Pancreas (tissue), 10 donors: ENCODE results near the gene ASB6. TPM values are rescaled to one million over a fixed set of nuclear protein-coding genes. Genes with fewer than 3 reads are reported as not detected.

ENCODE experiments used
- ATAC-seq, 4 donors: fragments of 200-7000 bp; cut with Tn5 transposase; one replicate each; pipeline versions ENCODE4 v1.8.0 to v1.9.1; 2020; ENCODE audit warnings: mild to moderate bottlenecking in 4 of 4, moderate library complexity in 4 of 4
- DNase-seq, 6 donors: peaks; one replicate each; pipeline ENCODE4 v3.0.0-alpha.2; 2020
- FAIRE-seq: peaks from 2 replicates; lab custom pipeline; 2012; peaks lifted over from hg19 to GRCh38; lab: Jason Lieb, UNC
- H3K27ac ChIP-seq, 4 donors: fragments of 200-600 bp; sonication (generic); 1 replicate in 3 of 4; 2 replicates in 1 of 4; pipeline versions ENCODE4 v1.5.0 to v1.8.0; 2020
- H3K27me3 ChIP-seq, 4 donors: fragments of 200-600 bp; one replicate each; pipeline ENCODE4 v1.8.0; 2021
- H3K36me3 ChIP-seq, 3 donors: fragments of 200-600 bp; sonication (generic) in 1 of 3; one replicate each; pipeline versions ENCODE4 v1.5.0 to v1.8.0; 2020 to 2021
- H3K4me1 ChIP-seq, 3 donors: fragments of 200-600 bp; one replicate each; pipeline ENCODE4 v1.8.0; 2021
- H3K4me3 ChIP-seq, 4 donors: fragments of 200-600 bp; sonication (generic) in 2 of 4; one replicate each; pipeline versions ENCODE4 v1.5.0 to v1.8.0; 2020 to 2021
- H3K9me3 ChIP-seq, 4 donors: fragments of 200-600 bp; one replicate each; pipeline ENCODE4 v1.8.0; 2021
- WGBS, 2 donors: extraction: QIAGEN DNeasy Blood & Tissue Kit; methylation state at CpG; one replicate each; pipeline ENCODE4 v1.1.7; 2013; 5-methylcytosine and 5-hydroxymethylcytosine counted together
- intact Hi-C, 3 donors: fragments of 100-400 bp; cut with DNase I; formaldehyde crosslinking; loops; one replicate each; pipeline versions ENCODE4 v1.11.1 to v1.14.2; 2022
- polyA plus RNA-seq, 2 donors: library from polyadenylated mRNA; stranded (reverse); fragments of 200-250 nt; gene quantifications; one replicate each; pipeline ENCODE4 v1.2.3, GENCODE V29; 2013
- total RNA-seq, 6 donors: library from RNA; stranded (reverse); fragmentation: NEBNext Ultra II Directional in 4 of 6; extraction: Animal tissue kit (Norgen Biotek cat#: 25700) in 4 of 6; gene quantifications; one replicate each; pipeline versions ENCODE4 v1.2.1 to v1.2.4, GENCODE V29; 2021 to 2023
- TF ChIP-seq, protein P1 (sequence below), 4 donors: fragments of 200-600 bp; sonication (generic) in 3 of 4; IDR thresholded peaks; one replicate each; pipeline versions ENCODE4 v1.5.0 to v1.8.0; 2021; ENCODE audit warnings: antibody characterized with exemption in 4 of 4
- donor health status: healthy with polysubstance abuse.
- donor health status: DM: no; HTN: no; CAD: no; lungs with moderate emphysema.
- donor health status: DM: no; HTN: no; CAD: no.
- donor health status: control.
- donor health status: control.
- donor health status: Bipolar disorder and iron deficiency.
- donor health status: DM: yes; HTN: yes; CAD: no.
- donor health status: DM: no; HTN: no; CAD: no.
- donor health status: DM: no; HTN: no; CAD: no.
- donor health status: DM: yes; HTN: yes; CAD: no.

ASB6 gene
- total and polyA plus RNA-seq, 8 donors = 6.3 to 23.7 (median 9.0) TPM

DNA sequence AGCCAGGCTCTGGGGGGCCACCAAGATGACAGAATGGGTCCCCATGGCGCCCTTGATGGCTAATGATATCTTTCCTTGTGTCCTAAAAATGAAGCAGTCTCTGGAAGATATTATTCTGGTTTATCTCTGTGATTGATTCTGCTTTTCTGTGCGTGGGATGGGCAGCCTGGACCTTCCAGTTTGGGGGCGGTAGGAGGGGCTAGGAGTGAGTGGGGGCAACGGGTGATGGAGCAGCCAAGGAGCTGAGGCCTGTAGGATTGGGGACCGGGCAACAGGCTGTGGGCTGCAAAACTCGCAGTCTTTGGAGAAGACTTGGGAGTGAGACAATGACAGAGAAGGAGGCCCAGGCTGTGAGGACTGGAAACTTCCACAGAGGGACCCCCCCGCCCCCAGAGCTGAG lies 32.3 kb upstream of the ASB6 start:
- H3K36me3 ChIP-seq = no peaks in the 10 kb centered on the region
- intact Hi-C loops = no loop called here
- H3K27ac ChIP-seq = no peak overlapping the region
- no peak overlapping the region for H3K4me3 ChIP-seq
- 47 to 52% methylated on average over 7 of the region's 7 CpGs for WGBS, 2 donors
- no peaks in the 10 kb centered on the region for H3K27me3 ChIP-seq
- FAIRE-seq = no peak
- H3K4me1 ChIP-seq = no peaks in the 10 kb centered on the region
- no peaks in the 10 kb centered on the region for H3K9me3 ChIP-seq
- no peak for ATAC-seq
- TF ChIP-seq, protein P1, sequence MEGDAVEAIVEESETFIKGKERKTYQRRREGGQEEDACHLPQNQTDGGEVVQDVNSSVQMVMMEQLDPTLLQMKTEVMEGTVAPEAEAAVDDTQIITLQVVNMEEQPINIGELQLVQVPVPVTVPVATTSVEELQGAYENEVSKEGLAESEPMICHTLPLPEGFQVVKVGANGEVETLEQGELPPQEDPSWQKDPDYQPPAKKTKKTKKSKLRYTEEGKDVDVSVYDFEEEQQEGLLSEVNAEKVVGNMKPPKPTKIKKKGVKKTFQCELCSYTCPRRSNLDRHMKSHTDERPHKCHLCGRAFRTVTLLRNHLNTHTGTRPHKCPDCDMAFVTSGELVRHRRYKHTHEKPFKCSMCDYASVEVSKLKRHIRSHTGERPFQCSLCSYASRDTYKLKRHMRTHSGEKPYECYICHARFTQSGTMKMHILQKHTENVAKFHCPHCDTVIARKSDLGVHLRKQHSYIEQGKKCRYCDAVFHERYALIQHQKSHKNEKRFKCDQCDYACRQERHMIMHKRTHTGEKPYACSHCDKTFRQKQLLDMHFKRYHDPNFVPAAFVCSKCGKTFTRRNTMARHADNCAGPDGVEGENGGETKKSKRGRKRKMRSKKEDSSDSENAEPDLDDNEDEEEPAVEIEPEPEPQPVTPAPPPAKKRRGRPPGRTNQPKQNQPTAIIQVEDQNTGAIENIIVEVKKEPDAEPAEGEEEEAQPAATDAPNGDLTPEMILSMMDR (IDR thresholded peaks at IDR 0.05) = no peak
- no peak for DNase-seq

DNA sequence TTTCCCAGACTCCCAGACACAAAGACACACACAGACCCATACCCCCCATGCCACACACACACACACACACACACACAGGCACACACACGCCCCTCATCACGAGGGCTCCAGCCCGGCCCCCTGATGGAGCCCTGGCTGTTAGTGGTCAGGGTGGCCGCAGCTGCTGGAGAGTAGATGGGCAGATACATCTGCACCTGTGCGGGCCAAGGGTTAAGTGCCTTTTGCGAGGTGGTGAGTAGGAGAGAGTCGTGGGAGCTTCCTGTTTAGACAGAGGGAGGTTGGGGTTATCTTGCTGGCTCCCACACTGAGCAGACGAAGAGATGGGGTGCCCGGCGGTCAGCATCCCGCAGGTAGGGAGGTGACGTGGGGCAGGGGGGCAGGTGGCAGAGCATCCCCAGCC lies 31.7 kb upstream of the ASB6 start:
- Histone ChIP-seq H3K27me3 (no peaks in the 10 kb centered on the region), H3K9me3 (no peaks in the 10 kb centered on the region), H3K4me1 (no peaks in the 10 kb centered on the region), H3K4me3 (no peak overlapping the region), H3K36me3 (no peaks in the 10 kb centered on the region), H3K27ac (no peak overlapping the region)
- TF ChIP-seq, protein P1 (IDR thresholded peaks at IDR 0.05) = no peak
- FAIRE-seq (no peak), DNase-seq (no peak), ATAC-seq (no peak)
- intact Hi-C loops = no loop called here
- WGBS, 2 donors = 49 to 59% methylated on average over 12 of the region's 12 CpGs

DNA sequence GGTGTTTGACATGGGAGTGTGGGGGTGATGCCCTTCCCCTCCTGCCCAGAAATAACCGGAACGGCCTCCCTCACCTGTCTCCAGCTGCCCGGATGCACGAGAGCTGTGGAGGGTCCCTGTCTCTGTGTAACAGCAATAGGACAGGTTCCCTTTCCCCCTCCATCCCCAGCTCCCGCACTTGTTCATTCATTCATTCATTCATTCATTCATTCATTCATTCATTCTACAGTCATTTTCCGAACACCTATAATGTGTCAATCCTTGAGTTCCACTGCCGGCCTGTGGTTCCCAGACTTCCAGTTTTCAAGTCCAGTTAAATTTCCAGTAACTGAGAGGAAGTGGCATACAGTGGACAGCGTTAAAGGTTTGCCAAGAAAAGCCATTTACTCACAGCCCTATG lies 30.8 kb upstream of the ASB6 start:
- intact Hi-C loops = no loop called here
- no peaks in the 10 kb centered on the region for H3K36me3 ChIP-seq
- no peaks in the 10 kb centered on the region for H3K4me1 ChIP-seq
- no peak for FAIRE-seq
- WGBS, 2 donors = 65 to 70% methylated on average over 8 of the region's 8 CpGs
- no peaks in the 10 kb centered on the region for H3K27me3 ChIP-seq
- ATAC-seq = no peak
- no peak overlapping the region for H3K27ac ChIP-seq
- DNase-seq = no peak
- TF ChIP-seq, protein P1 (IDR thresholded peaks at IDR 0.05) = no peak
- no peak overlapping the region for H3K4me3 ChIP-seq
- H3K9me3 ChIP-seq = no peaks in the 10 kb centered on the region

DNA sequence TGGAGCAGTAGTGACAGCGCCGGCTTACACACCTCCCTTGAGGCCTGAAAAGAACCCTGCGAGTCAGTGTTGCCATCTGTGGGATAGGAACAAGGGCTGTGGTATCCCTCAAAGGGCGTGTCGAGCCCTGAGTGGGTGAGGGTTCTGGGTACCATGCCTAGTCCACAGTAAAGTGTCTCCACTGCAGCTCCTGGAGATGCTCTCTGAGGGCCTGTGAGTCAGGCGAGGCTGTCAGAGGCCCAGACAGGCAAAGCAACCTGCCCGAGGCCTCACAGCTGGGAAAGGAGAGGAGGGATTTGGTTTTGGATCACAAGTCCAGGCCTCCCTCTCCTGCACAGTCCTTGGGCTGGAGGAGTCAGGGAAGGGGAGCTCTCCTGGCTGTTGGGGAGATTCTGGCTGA lies 29.6 kb upstream of the ASB6 start:
- H3K27me3 ChIP-seq = peaks cover 0 to 5% (median 0%) of the 10 kb centered on the region in 4 donors
- TF ChIP-seq, protein P1 (IDR thresholded peaks at IDR 0.05) = no peak
- H3K36me3 ChIP-seq = no peaks in the 10 kb centered on the region
- no peaks in the 10 kb centered on the region for H3K4me1 ChIP-seq
- 65 to 86% methylated on average over 7 of the region's 7 CpGs for WGBS, 2 donors
- FAIRE-seq (no peak), ATAC-seq (no peak), DNase-seq (no peak)
- no peak overlapping the region for H3K4me3 ChIP-seq
- intact Hi-C loops = no loop called here
- H3K27ac ChIP-seq = no peak overlapping the region
- no peaks in the 10 kb centered on the region for H3K9me3 ChIP-seq

DNA sequence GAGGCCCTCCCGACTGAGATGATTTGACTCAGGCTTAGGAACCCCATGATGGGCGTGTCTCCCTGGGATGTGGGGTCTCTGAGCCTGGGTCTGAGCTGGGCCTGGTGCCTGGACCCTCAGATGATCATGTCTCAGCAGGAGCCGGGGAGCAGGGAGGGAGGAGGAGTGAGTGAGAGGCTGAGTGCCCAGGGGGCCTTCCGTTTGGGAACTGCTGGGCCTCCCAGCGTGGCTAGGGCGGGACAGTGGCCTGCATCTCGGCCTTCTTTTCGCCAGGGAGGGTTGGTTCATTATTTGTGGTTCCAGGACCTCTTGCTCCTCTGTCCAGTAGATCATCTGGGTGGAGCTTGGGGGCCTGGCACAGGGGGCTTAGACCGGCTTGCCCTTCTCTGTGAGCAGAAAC lies 29.1 kb upstream of the ASB6 start:
- Histone ChIP-seq H3K4me3 (no peak overlapping the region), H3K27ac (no peak overlapping the region)
- WGBS, 2 donors = 77 to 88% methylated on average over 9 of the region's 9 CpGs

More for the DNA sequence above, 29.1 kb upstream of the ASB6 start:
- no peaks in the 10 kb centered on the region for H3K9me3 ChIP-seq
- peaks cover 0 to 5% (median 0%) of the 10 kb centered on the region in 4 donors for H3K27me3 ChIP-seq
- intact Hi-C loops = no loop called here
- no peaks in the 10 kb centered on the region for H3K4me1 ChIP-seq
- no peak for DNase-seq
- no peak for FAIRE-seq
- TF ChIP-seq, protein P1 (IDR thresholded peaks at IDR 0.05) = no peak
- no peak for ATAC-seq
- no peaks in the 10 kb centered on the region for H3K36me3 ChIP-seq
